Smooth muscle cell (in vitro differentiated cells): ENCODE measurements around the gene ZNF354C. TPM values are rescaled to one million over a fixed set of nuclear protein-coding genes. Genes with fewer than 3 reads are reported as not detected.
"Not testable (repeated sequence)": the region's sequence is repeated elsewhere in the genome, so short reads cannot be mapped to it uniquely, and the experiment has no call there.

ENCODE experiments used
- DNase-seq: peaks from one replicate; lab custom pipeline; 2025; ENCODE audit not compliant: unreplicated experiment; lab: John Stamatoyannopoulos, UW
- H2AFZ ChIP-seq: fragments of 200-600 bp; sonication (generic); 2 replicates; pipeline ENCODE4 v1.6.0; 2016; ENCODE audit warnings: antibody characterized with exemption, low read depth, mild to moderate bottlenecking
- H3F3A ChIP-seq: fragments of 200-600 bp; sonication (generic); 2 replicates; pipeline ENCODE4 v1.6.0; 2017; ENCODE audit warnings: antibody characterized with exemption, low read depth
- H3K27ac ChIP-seq: fragments of 200-600 bp; sonication (generic); 2 replicates; pipeline ENCODE4 v1.5.1; 2016; ENCODE audit warnings: low read depth, mild to moderate bottlenecking
- H3K27me3 ChIP-seq: fragments of 200-600 bp; sonication (generic); 2 replicates; pipeline ENCODE4 v1.6.1; 2016; ENCODE audit warnings: low read depth, mild to moderate bottlenecking
- H3K36me3 ChIP-seq: fragments of 200-600 bp; sonication (generic); 2 replicates; pipeline ENCODE4 v1.5.1; 2016; ENCODE audit warnings: low read depth
- H3K4me1 ChIP-seq: fragments of 200-600 bp; sonication (generic); 2 replicates; pipeline ENCODE4 v1.5.1; 2016; ENCODE audit warnings: low read depth
- H3K4me2 ChIP-seq: fragments of 200-600 bp; sonication (generic); 2 replicates; pipeline ENCODE4 v1.6.0; 2016; ENCODE audit warnings: mild to moderate bottlenecking
- H3K4me3 ChIP-seq: fragments of 200-600 bp; sonication (generic); 2 replicates; pipeline ENCODE4 v1.5.1; 2016; ENCODE audit warnings: mild to moderate bottlenecking
- H3K79me2 ChIP-seq: fragments of 200-600 bp; sonication (generic); 2 replicates; pipeline ENCODE4 v1.6.0; 2016; ENCODE audit warnings: low read depth, mild to moderate bottlenecking
- H3K9ac ChIP-seq: fragments of 200-600 bp; sonication (generic); 2 replicates; pipeline ENCODE4 v1.6.0; 2016; ENCODE audit warnings: low read depth
- H3K9me3 ChIP-seq: fragments of 200-600 bp; sonication (generic); replicated peaks from 2 replicates; pipeline ENCODE4 v1.5.1; 2016; ENCODE audit warnings: low read depth
- H4K20me1 ChIP-seq: fragments of 200-600 bp; sonication (generic); 2 replicates; pipeline ENCODE4 v1.6.0; 2016; ENCODE audit warnings: low read depth
- CTCF ChIP-seq: fragments of 200-600 bp; sonication (generic); IDR thresholded peaks from 2 replicates; pipeline ENCODE4 v1.5.1; 2017; ENCODE audit warnings: borderline replicate concordance, mild to moderate bottlenecking, antibody characterized with exemption; ENCODE audit not compliant: insufficient read depth, poor library complexity, severe bottlenecking
- WGBS: methylation state at CpG from one replicate; pipeline ENCODE4 v1.1.7; 2016; ENCODE audit warnings: low lambda C conversion rate; 5-methylcytosine and 5-hydroxymethylcytosine counted together
- polyA plus RNA-seq: library from polyadenylated mRNA; unstranded; fragments of >200 nt; fragmentation: Nextera tagmentation; extraction: Ambion mirVana; gene quantifications from 2 replicates; pipeline ENCODE4 v1.2.1, GENCODE V29; 2016
- total RNA-seq: library from RNA; depleted of rRNA; stranded (reverse); fragments of >200 nt; gene quantifications from 2 replicates; pipeline ENCODE4 v1.2.3, GENCODE V29; 2014

The ZNF354C gene
- total and polyA plus RNA-seq, 2 experiments from 2014 or later = 4.0 to 11.7 TPM

GRCh38 chr5:179079165-179079987 lies 19.2 kb downstream of the ZNF354C start:
- DNase-seq = no peak
- no peak overlapping the region for H3K9ac ChIP-seq
- no peak overlapping the region for H3K27ac ChIP-seq
- no peaks in the 10 kb centered on the region for H3K4me1 ChIP-seq
- peaks cover 84% of the 10 kb centered on the region for H3K9me3 ChIP-seq
- H3K4me2 ChIP-seq = no peak overlapping the region
- H3K79me2 ChIP-seq = no peaks in the 10 kb centered on the region
- H3K27me3 ChIP-seq = no peaks in the 10 kb centered on the region
- no peak overlapping the region for H2AFZ ChIP-seq
- no peak for TF ChIP-seq CTCF
- H3K4me3 ChIP-seq = no peak overlapping the region
- WGBS = 97% methylated on average over 11 of the region's 11 CpGs
- H4K20me1 ChIP-seq = no peaks in the 10 kb centered on the region
- H3F3A ChIP-seq = no peaks in the 10 kb centered on the region
- peaks cover 76% of the 10 kb centered on the region for H3K36me3 ChIP-seq

- H3K79me2 ChIP-seq = no peaks in the 10 kb centered on the region
- no peaks in the 10 kb centered on the region for H3K4me1 ChIP-seq
- no peak overlapping the region for H3K27ac ChIP-seq
- H3F3A ChIP-seq = no peaks in the 10 kb centered on the region
- peaks cover 78% of the 10 kb centered on the region for H3K9me3 ChIP-seq
- H4K20me1 ChIP-seq = no peaks in the 10 kb centered on the region
- no peak for TF ChIP-seq CTCF
- peaks cover 72% of the 10 kb centered on the region for H3K36me3 ChIP-seq
- no peak overlapping the region for H2AFZ ChIP-seq
- no peak for DNase-seq
- no peaks in the 10 kb centered on the region for H3K27me3 ChIP-seq
- H3K4me2 ChIP-seq = no peak overlapping the region
- H3K4me3 ChIP-seq = no peak overlapping the region
- no peak overlapping the region for H3K9ac ChIP-seq
- WGBS = 98% methylated on average over 4 of the region's 4 CpGs
Observed at GRCh38 chr5:179080724-179081123, 20.6 kb downstream of the ZNF354C start.

- H3K4me2 ChIP-seq = no peak overlapping the region
- no peaks in the 10 kb centered on the region for H3K4me1 ChIP-seq
- DNase-seq = no peak
- WGBS = 89% methylated on average over 2 of the region's 2 CpGs
- no peak overlapping the region for H3K4me3 ChIP-seq
- H4K20me1 ChIP-seq = no peaks in the 10 kb centered on the region
- H3K9ac ChIP-seq = no peak overlapping the region
- peaks cover 45% of the 10 kb centered on the region for H3K9me3 ChIP-seq
- no peaks in the 10 kb centered on the region for H3K27me3 ChIP-seq
- no peak overlapping the region for H3K27ac ChIP-seq
- H3K36me3 ChIP-seq = peaks cover 3% of the 10 kb centered on the region
- TF ChIP-seq CTCF = no peak
- H3F3A ChIP-seq = no peaks in the 10 kb centered on the region
- H2AFZ ChIP-seq = no peak overlapping the region
- H3K79me2 ChIP-seq = no peaks in the 10 kb centered on the region
Observed at GRCh38 chr5:179089502-179089901, 29.3 kb downstream of the ZNF354C start.

- not testable (repeated sequence) for H4K20me1 ChIP-seq, H3F3A ChIP-seq, H3K4me1 ChIP-seq, H3K4me2 ChIP-seq, H3K79me2 ChIP-seq, H3K27me3 ChIP-seq, H3K9ac ChIP-seq, DNase-seq, H3K27ac ChIP-seq, H3K4me3 ChIP-seq, H2AFZ ChIP-seq, H3K36me3 ChIP-seq
- peaks cover 29% of the 10 kb centered on the region for H3K9me3 ChIP-seq
- 97% methylated on average over 16 of the region's 17 CpGs for WGBS
Observed at GRCh38 chr5:179101282-179101681, 41.1 kb downstream of the ZNF354C start.
